GM18517 (cell line): ENCODE data around the gene MBLAC2.
A peak's percentile ranks its signal among the peaks of the same experiment; 100 is the strongest.

ENCODE experiments used
- ATAC-seq: cut with Tn5 transposase; IDR thresholded peaks from one replicate; pipeline ENCODE4 v1.9.1; 2021; ENCODE audit warnings: mild to moderate bottlenecking, moderate library complexity; ENCODE audit not compliant: unreplicated experiment

The MBLAC2 gene

DNA sequence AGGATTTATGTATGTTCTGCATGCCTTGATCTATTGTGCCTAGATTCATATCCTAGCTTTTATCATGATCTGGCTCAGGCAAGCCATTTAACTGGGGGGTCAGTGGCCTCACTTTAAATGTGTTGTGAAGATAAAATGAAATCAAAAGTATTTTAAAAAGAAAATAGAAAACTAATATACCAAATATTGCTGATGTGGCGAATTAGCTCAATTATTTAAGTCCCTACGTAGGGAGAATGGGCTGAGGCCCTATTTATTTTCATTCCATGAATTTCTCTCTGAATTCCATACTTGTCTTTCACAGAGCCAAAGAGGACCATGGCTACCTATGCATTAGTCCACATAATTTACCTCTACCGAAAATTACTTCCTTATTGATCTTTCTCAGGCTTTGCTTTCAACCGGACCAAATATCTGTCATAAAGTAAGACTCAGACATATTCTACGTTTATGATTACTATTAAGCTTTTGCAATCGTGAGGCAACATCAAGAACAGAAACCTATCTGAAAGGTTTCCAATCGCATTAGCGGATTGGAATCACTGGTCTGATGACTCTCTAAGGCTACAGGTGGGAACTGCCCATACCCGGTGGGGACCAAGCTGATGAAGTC, 1.7 kb downstream of the MBLAC2 start:
- ATAC-seq = peak; percentile 11

DNA sequence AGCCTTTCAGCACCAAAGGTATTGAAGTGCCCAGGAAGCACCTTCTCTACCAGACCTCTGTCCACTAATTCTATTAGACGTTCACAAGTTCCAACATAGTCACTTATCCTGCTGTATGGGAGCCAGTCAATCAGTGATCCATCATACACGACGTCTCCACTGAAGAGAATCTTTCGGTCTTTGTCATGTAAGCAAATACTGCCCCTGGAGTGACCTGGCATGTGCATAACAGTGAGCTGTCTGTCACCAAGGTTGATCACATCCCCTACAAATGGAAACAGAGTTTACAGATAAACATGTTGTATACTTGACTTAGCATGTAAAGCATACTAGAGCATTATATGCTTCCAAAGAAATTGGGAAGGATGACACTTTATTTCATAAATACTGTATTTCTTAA, 13.3 kb downstream of the MBLAC2 start:
- no peak for ATAC-seq

- no peak for ATAC-seq
These were observed 27.6 kb downstream of the MBLAC2 start for GRCh38 chr5:90446961-90447360.

DNA sequence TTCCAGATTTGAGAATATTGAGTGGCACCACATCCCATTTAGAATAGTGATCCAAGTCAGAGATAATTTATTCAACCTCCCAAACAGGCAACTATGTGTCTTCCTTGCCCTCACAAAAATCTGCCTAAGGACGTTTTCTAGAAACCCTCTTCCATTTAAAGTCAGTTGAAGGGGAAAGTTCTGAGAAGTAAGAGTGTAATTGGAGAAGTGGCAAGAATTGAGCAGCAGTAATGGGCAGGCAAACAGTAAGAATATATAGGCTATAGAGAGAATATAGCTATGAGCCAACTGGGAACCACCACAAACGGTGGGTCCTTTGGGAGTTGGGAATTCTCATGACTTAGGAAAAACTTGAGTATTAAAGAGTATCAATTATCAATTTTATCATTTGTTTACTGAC, 33.9 kb downstream of the MBLAC2 start:
- no peak for ATAC-seq

DNA sequence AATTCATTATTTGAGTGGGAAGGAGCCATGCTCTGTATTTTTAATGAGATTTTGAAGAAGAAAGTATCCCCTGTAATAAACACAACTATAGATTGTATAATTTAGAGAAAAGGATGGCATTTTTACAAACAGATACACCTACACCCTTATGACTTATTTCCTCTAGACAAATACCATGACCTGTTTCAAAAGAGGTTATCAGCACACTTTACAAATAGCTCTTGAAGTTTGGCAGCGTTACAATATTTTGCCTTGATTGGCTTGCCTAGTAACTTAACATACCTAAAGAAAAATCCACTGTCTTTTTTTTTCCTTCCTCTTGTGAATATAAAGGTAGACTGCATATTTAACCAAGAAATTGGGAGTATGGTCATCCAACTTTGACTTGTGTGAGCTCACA, 36.5 kb downstream of the MBLAC2 start:
- ATAC-seq = no peak

- ATAC-seq = no peak
These were observed 36.9 kb downstream of the MBLAC2 start for GRCh38 chr5:90437663-90438062.

DNA sequence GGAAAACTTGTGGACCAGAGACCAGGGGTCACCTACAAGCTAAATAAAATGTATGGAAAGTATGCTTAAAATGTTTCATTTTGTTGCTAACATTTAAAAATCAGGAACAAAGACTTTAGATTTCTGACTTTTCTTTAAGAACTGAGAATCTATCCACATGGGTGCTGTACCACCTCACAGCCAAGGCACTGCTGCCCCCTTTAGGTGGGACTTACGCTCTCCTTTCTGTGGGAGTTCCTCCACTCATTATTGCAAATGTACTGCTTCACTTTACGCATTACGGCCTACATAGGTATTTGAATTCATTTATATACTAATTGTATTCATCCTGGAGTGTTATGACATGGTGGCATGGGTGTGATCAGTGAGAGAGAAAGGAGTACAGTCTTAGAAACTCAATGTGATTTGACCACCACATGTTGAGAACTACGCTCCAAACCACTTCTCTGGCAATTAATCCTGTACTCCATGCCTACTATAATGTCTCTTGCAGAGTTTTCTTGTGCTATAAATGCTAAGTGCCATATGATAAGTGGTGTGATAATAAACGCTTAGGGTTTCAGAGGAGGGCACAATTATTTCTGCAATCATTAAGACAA, 40.4 kb downstream of the MBLAC2 start:
- peak; percentile 56 for ATAC-seq

DNA sequence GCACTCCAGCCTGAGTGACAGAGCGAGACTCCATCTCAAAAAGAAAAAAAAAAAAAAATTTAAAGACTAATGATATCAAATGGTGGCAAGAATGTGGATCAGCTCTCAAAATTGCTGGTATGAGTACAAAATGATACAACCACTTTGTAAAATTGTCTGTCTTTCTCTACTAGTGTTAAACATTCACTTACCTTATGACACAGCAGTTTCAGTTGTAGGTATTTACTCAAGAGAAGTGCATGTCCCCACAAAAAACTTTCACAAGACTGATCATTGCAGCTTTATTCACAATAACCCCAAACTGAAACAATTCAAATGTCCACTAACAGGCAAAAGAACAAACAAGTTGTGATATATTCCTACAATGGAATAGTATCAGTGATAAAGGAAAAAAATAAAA, 50.3 kb downstream of the MBLAC2 start:
- peak; percentile 70 for ATAC-seq

GRCh38 chr5:90421136-90421535, 53.4 kb downstream of the MBLAC2 start:
- ATAC-seq = no peak

- no peak for ATAC-seq
These were observed 56.4 kb downstream of the MBLAC2 start for GRCh38 chr5:90418214-90418613.

GRCh38 chr5:90410178-90410762, 64.3 kb downstream of the MBLAC2 start:
- no peak for ATAC-seq

DNA sequence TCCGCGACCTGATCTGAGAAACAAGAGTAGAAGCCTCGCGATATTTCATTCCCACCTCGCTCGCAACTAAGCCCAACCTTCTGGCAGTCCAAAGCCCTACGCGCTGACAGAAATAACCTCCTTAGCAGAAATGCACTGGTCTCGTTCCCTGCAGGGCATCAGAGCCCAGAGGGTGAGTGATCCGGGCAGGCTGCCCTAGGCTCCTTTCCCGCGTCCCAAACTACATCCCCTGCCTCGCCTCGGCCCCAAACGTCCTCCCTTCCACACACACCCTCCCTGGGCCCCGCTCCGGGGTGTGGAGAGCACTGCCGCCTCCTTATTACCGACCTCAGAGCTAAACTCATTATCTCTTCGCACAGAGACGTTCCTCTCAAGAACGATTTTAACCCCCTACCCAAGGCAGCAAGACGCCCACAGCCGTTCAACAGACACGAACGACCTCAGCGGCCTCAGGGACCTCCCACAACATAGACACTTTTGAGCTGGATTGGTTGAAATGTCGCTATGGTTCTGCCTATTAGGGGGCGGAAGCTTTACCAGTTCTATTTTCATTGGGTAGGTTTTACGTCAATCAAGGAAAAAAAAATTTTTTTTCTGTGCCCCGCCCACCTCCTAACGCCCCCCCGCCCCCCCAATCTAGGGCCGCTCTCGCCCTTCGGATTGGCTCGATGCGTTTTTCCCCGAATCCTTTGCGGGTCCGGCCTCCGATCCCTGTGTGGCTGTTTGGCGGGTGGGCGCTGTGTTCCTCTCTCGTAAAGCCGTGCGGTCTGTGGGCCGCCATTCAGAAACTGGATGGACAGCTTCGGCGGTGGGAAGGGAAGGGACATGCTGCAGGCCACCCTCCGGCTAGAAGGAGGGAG, 65.0 kb downstream of the MBLAC2 start, which contains the start of gene CETN3:
Gene CETN3, minus strand, starts transcription at position 439 of the 860 bp plus-strand sequence. Its CDS starts 95 bp downstream, at position 344.
- ATAC-seq = peak; percentile 94

DNA sequence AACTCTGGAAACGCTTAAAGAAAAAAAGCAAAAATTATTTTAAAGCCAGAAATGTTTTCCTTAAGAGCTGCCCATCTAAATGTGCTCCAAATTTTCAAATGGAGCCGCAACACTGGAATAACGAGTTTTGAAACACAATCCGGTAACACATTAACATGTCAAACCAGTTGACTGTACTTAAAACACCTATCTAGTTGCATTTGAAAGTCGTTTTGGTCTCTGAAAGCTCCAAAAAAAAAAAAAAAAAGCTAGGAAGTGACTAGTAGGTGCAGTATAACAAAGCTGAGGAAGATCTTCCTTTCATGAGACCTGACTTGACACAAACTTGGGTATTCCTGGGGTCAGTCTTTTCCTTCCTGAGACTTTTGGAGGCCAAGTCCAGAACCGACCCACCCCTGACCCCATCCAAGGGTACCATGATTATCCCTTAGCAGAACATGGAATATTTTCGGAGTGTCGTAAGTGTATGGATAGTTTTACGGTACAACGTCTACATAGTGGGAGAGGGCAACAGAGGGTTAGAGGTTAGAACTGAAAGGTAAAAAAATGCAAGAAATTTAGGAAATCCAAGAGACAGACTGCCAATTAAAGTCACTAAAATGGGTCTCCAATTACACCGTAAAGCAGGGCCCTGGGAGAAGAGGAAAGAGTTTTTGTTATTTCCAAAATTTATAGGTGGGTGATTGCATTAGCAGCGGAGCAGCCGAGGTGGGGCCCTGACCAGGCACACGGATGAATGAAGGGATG, 65.8 kb downstream of the MBLAC2 start:
- ATAC-seq = peak; percentile 13
